ENCODE measurements around the gene MRPL51.
A peak's percentile ranks its signal among the peaks of the same experiment; 100 is the strongest.
"Not testable (repeated sequence)": the region's sequence is repeated elsewhere in the genome, so short reads cannot be mapped to it uniquely, and the experiment has no call there.

MRPL51 gene

GRCh38 chr12:6478416-6478815 is 14.6 kb downstream of the MRPL51 start:
- no peak for DNase-seq

GRCh38 chr12:6477601-6478377 is 15.3 kb downstream of the MRPL51 start:
- DNase-seq, result not testable (repeated sequence)

GRCh38 chr12:6476489-6476888 is 16.6 kb downstream of the MRPL51 start:
- DNase-seq, result no peak

GRCh38 chr12:6475233-6475975 is 17.7 kb downstream of the MRPL51 start:
- not testable (repeated sequence) for DNase-seq

GRCh38 chr12:6472491-6472890 is 20.6 kb downstream of the MRPL51 start:
- no peak for DNase-seq

GRCh38 chr12:6471989-6472360 is 21.1 kb downstream of the MRPL51 start:
- DNase-seq, result no peak

GRCh38 chr12:6470375-6471163 is 22.5 kb downstream of the MRPL51 start, which contains the start of gene VAMP1:
Gene VAMP1, minus strand, starts transcription at chr12:6470677. Its CDS starts 146 bp downstream, at chr12:6470531.
- DNase-seq, result peak; percentile 97

- no peak for DNase-seq
Observed at GRCh38 chr12:6469609-6470374, 23.3 kb downstream of the MRPL51 start.

GRCh38 chr12:6469092-6469491 is 24.0 kb downstream of the MRPL51 start:
- DNase-seq, result peak; percentile 49

- no peak for DNase-seq
Observed at GRCh38 chr12:6468283-6468575, 24.8 kb downstream of the MRPL51 start.

- not testable (repeated sequence) for DNase-seq
Observed at GRCh38 chr12:6467571-6468282, 25.3 kb downstream of the MRPL51 start.

- not testable (repeated sequence) for DNase-seq
Observed at GRCh38 chr12:6466751-6467150, 26.3 kb downstream of the MRPL51 start.

- DNase-seq, result no peak
Observed at GRCh38 chr12:6466184-6466573, 26.9 kb downstream of the MRPL51 start.

GRCh38 chr12:6465467-6466183 is 27.4 kb downstream of the MRPL51 start:
- peak; percentile 76 for DNase-seq

- no peak for DNase-seq
Observed at GRCh38 chr12:6464531-6464930, 28.5 kb downstream of the MRPL51 start.

GRCh38 chr12:6463858-6464257 is 29.2 kb downstream of the MRPL51 start:
- DNase-seq, result no peak

- no peak for DNase-seq
Observed at GRCh38 chr12:6463216-6463615, 29.8 kb downstream of the MRPL51 start.

- no peak for DNase-seq
Observed at GRCh38 chr12:6462234-6462995, 30.6 kb downstream of the MRPL51 start.

GRCh38 chr12:6461401-6462233 is 31.4 kb downstream of the MRPL51 start:
- peak; percentile 69 for DNase-seq

Measured in hematopoietic multipotent progenitor cell treated with erythropoietin and hydrocortisone succinate and interleukin-3 and kit ligand, for 8 days (in vitro differentiated cells).